ENCODE measurements around the gene SOX6.

- TF ChIP-seq CTCF (IDR thresholded peaks at IDR 0.05) = no peak
- no peak for TF ChIP-seq POLR2A (IDR thresholded peaks at IDR 0.05)
Measured at GRCh38 chr11:16215352-16215751, 141.0 kb downstream of the SOX6 start.

Measured in right lobe of liver (tissue), 4 donors.